Endothelial cell of umbilical vein (primary cell): ENCODE data around the gene PSMA7.

Source experiments
- CTCF ChIP-seq, 2 donors: IDR thresholded peaks; 1 replicate in 1 of 2; 2 replicates in 1 of 2; pipeline ENCODE4 v1.5.1; 2011; ENCODE audit warnings: low read length in 2 of 2, mild to moderate bottlenecking in 2 of 2, moderate library complexity in 2 of 2, control low read depth in 1 of 2, inconsistent platforms in 1 of 2, low read depth in 1 of 2; ENCODE audit not compliant: insufficient read depth in 1 of 2; ENCODE audit errors: extremely low read depth in 1 of 2
- FOS ChIP-seq: IDR thresholded peaks from 2 replicates; pipeline ENCODE4 v1.6.1; 2011; ENCODE audit warnings: mild to moderate bottlenecking, low read length, moderate library complexity, borderline replicate concordance; ENCODE audit not compliant: insufficient read depth
- POLR2A ChIP-seq: IDR thresholded peaks from 2 replicates; pipeline ENCODE4 v1.6.1; 2012; ENCODE audit warnings: low read depth, mild to moderate bottlenecking, control low read depth, low read length

- TF ChIP-seq POLR2A (no peak), CTCF (IDR thresholded peaks at IDR 0.05; ENCODE audit: extremely low read depth in 1 of 2, insufficient read depth in 1 of 2, low read depth in 1 of 2, low read length in 2 of 2) (no peak), FOS (no peak)
These were observed 38.9 kb downstream of the PSMA7 start for GRCh38 chr20:62104234-62104789.
